Measurements from ENCODE around the gene C3orf52.

The C3orf52 gene

DNA sequence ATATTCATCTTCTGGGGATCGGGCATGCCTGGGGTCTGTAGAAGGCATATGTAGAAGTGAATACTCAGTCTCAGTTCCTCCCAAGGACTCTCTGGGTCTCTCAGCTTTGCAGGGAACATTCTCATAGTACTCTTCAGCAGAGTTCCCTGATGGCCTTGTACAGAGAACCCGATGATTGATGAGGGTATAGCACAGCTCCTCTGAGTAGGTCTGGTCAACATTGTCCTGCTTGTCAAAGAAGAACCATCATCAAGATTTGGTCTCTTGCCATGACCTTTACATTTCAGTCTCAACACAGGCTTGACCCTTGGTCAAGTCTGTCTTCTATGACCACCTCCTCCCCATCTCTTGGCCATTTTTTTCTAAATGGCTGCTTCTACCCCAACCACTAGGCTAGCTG is 37.4 kb downstream of the C3orf52 start:
- no peaks in the 10 kb centered on the region for H3K9me3 ChIP-seq (ENCODE audit: control insufficient read depth, low read depth, low read length)
- H3K4me3 ChIP-seq (ENCODE audit: low read length) = no peak overlapping the region
- peaks cover 26% of the 10 kb centered on the region for H3K4me1 ChIP-seq (ENCODE audit: control insufficient read depth, low read depth, low read length)
- H3K27ac ChIP-seq (ENCODE audit: low read length) = no peak overlapping the region
- no peak overlapping the region for H3K9ac ChIP-seq (ENCODE audit: low read length)
- no peaks in the 10 kb centered on the region for H3K36me3 ChIP-seq (ENCODE audit: control insufficient read depth, low read depth, low read length)
- H3K27me3 ChIP-seq (ENCODE audit: control insufficient read depth, insufficient read depth, low read length) = no peaks in the 10 kb centered on the region

DNA sequence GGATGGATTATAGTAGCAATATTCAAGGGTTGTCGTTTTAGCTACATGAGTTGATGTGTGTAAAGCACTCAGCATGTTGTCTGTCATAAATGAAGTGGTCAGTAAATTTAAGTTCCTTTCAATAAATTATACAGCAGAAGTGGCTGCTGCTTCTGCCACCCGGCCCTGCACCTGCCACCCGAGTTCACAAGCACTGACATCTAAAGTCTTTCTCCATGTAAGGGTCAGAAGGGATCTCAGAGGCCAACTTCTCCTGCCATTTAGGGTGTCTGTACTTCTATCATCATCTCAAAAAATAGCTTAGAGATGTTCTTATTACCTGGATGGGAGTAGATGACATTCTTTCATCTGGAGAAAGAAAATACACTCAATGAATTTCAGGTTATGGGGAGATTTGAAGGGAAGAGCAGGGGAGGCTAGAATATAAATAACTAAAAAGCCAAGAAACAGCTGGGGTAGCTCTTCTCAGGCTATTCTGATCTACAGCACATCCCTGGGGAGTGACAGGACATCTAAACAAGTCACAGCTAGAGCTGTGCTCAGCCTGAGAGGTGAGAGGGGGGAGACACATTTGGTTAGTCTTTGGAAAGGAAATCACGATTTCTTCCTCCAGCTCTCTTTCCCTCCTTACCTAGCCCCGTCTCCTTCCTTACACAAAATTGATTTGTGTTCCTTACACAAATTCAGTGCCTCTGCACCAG is 38.9 kb downstream of the C3orf52 start:
- Histone ChIP-seq H3K9ac (ENCODE audit: low read length) (no peak overlapping the region), H3K4me3 (ENCODE audit: low read length) (no peak overlapping the region), H3K9me3 (ENCODE audit: control insufficient read depth, low read depth, low read length) (no peaks in the 10 kb centered on the region), H3K36me3 (ENCODE audit: control insufficient read depth, low read depth, low read length) (no peaks in the 10 kb centered on the region), H3K27me3 (ENCODE audit: control insufficient read depth, insufficient read depth, low read length) (no peaks in the 10 kb centered on the region), H3K4me1 (ENCODE audit: control insufficient read depth, low read depth, low read length) (peaks cover 36% of the 10 kb centered on the region), H3K27ac (ENCODE audit: low read length) (no peak overlapping the region)

DNA sequence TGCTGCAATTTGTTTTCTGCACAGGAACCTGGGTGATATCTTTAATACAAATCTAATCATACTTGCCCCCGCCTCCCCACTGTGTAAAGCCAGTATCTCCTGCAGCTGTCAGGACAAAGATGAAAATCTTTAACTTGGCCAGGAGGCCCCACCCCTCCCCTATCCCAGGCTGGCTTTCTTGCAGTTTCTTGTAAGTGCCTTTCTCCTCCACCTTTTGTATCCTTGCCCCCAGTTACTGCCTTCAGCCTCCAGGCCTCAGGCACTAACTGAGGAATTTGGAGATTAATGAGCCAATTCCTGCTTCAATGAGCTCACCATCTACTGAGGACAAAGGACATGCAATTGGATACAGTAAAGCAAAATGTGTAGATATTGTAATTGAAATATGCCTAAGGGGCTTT is 40.3 kb downstream of the C3orf52 start:
- Histone ChIP-seq H3K4me3 (ENCODE audit: low read length) (no peak overlapping the region), H3K9ac (ENCODE audit: low read length) (peak overlapping the region; percentile 24), H3K36me3 (ENCODE audit: control insufficient read depth, low read depth, low read length) (no peaks in the 10 kb centered on the region), H3K27ac (ENCODE audit: low read length) (peak overlapping the region; percentile 72), H3K27me3 (ENCODE audit: control insufficient read depth, insufficient read depth, low read length) (no peaks in the 10 kb centered on the region), H3K9me3 (ENCODE audit: control insufficient read depth, low read depth, low read length) (no peaks in the 10 kb centered on the region), H3K4me1 (ENCODE audit: control insufficient read depth, low read depth, low read length) (peaks cover 36% of the 10 kb centered on the region)

DNA sequence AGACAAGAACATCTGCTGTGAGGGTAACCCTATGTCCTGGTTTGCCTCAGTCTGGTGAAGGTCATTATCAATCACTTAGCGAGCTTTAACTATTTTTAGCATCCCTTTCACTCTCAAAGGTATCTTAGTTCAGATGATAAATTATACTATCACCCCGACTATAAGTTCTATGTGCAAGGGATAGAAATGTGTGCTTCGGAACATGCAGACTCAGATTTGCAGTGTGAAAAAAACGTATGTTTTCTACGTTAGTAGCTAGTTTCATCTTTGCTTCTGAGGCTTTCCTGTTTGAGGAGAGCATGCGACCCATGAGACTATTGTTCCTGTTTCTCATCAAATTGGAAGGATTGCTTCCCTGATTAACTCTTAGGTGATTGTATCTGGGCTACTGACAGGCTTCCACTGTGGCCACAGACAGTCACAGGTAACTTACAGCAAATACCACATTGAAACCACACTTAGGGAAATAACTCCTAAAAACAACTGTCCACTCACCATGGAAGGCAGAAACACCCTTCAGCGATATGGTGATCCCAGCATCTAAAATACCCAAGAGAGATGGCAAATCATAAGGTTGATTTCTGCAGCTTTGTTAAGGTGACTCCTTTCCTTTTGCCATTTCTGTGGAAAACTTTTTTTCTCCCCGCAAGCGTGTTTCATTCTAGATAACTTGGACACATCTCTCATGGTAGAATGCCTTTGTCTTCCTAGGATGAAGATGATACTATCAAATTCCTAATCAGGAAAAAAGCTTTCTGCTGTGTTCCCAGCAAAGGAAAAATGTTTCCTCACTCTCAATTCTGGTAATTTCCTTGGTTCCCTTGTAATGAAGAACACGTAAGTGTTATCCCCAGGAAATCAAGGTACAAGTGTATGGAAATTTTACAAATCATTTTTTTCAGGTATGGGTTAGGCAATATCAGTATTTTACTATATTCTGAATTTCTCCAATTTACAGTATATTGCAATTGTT is 41.6 kb downstream of the C3orf52 start:
- Histone ChIP-seq H3K4me1 (ENCODE audit: control insufficient read depth, low read depth, low read length) (peaks cover 36% of the 10 kb centered on the region), H3K36me3 (ENCODE audit: control insufficient read depth, low read depth, low read length) (no peaks in the 10 kb centered on the region), H3K27me3 (ENCODE audit: control insufficient read depth, insufficient read depth, low read length) (no peaks in the 10 kb centered on the region), H3K4me3 (ENCODE audit: low read length) (no peak overlapping the region), H3K9ac (ENCODE audit: low read length) (no peak overlapping the region), H3K9me3 (ENCODE audit: control insufficient read depth, low read depth, low read length) (no peaks in the 10 kb centered on the region), H3K27ac (ENCODE audit: low read length) (no peak overlapping the region)

DNA sequence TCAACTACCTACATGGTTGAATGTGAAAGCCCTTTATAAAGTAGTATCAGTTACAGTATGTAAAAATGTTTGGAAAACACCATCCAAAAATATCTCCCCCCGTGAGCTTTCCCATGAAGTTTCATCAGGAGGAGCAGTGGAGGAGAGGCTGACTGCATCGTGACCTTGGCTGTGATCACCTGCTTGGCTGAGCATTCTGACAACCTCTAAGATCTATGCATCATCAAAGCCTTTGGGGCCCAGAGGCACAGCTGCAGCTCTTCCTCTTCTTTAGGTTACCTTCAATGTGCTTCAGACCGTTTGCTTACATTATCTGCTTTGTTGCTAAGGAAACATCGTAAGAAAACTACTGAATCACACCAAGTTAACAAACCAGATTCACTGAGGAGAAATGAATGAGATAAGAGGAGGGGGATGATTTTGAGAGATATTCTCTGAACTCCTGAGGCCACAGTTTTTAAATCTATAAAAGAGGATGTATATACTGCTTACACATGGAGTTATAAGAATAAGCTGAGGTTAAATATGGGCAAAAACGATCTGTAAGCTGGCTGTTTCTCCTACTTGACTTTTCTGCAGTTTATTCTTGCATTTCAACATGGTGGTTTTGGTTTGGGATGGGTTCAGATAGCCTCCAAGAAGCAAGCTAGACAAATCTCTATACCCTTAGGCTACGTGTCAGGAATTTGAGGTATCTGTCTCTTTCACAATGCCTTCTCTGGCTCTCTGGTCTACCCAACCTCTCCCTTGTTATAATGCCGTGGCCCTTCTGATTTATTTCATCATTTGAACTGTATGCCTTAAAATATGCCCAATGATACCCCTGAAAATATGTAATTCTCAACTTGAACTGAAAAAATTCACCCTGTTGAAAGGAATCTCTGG is 42.9 kb downstream of the C3orf52 start:
- no peaks in the 10 kb centered on the region for H3K9me3 ChIP-seq (ENCODE audit: control insufficient read depth, low read depth, low read length)
- H3K27me3 ChIP-seq (ENCODE audit: control insufficient read depth, insufficient read depth, low read length) = no peaks in the 10 kb centered on the region
- no peak overlapping the region for H3K4me3 ChIP-seq (ENCODE audit: low read length)
- H3K4me1 ChIP-seq (ENCODE audit: control insufficient read depth, low read depth, low read length) = peaks cover 36% of the 10 kb centered on the region
- no peak overlapping the region for H3K9ac ChIP-seq (ENCODE audit: low read length)
- no peak overlapping the region for H3K27ac ChIP-seq (ENCODE audit: low read length)
- H3K36me3 ChIP-seq (ENCODE audit: control insufficient read depth, low read depth, low read length) = no peaks in the 10 kb centered on the region

DNA sequence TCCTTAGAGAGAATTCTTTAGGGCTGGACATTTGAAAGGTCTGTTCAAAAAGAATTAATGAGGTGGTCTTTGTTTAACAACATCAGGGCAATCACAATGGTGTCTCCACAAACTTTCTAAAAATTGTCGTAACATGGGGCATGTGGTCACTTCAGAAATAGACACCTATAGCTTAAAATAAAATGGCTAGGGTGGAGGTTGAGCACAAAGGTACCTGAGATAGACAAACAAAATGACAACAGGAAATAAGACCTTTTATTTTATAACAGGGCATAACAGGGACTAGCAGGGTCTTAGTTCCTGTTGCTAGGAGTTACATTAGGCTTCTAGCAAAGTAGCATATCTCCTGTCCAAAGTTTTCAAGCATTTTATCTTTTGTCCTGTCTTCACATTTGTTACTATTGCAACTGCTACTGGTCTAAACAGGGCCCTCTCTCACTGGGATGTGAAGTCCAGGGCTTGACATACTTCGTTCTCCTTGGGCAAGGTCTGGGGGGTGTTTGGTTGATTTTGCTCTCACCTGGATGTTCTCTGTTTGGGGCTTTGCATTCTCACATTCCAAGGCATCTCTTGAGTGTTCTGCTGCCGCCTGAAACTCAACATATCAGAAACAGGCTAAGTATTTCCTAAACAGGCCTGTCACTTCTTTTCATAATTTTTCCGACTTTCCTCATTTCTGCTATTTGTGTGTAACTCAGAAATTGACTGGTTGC is 43.9 kb downstream of the C3orf52 start:
- no peaks in the 10 kb centered on the region for H3K9me3 ChIP-seq (ENCODE audit: control insufficient read depth, low read depth, low read length)
- H3K36me3 ChIP-seq (ENCODE audit: control insufficient read depth, low read depth, low read length) = no peaks in the 10 kb centered on the region
- no peak overlapping the region for H3K9ac ChIP-seq (ENCODE audit: low read length)
- no peak overlapping the region for H3K4me3 ChIP-seq (ENCODE audit: low read length)
- H3K27me3 ChIP-seq (ENCODE audit: control insufficient read depth, insufficient read depth, low read length) = no peaks in the 10 kb centered on the region
- H3K4me1 ChIP-seq (ENCODE audit: control insufficient read depth, low read depth, low read length) = peaks cover 36% of the 10 kb centered on the region
- H3K27ac ChIP-seq (ENCODE audit: low read length) = no peak overlapping the region

DNA sequence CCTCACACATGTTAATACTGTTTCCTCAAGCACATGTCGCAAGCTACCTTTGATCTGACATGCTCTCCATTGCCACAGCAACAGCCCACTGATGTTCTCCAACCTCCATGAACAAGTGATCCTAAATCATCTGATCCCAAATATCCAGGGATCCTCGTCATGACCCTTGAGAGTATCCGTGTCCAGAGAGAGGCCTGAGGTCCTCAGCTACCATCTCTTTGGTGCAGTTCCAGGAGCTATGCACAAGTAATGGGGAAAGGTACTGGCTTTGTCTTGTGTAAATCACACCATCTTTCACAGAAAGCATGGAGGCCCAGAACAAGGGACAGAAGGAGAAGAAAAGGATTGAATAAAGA is 44.4 kb downstream of the C3orf52 start:
- no peaks in the 10 kb centered on the region for H3K9me3 ChIP-seq (ENCODE audit: control insufficient read depth, low read depth, low read length)
- H3K27me3 ChIP-seq (ENCODE audit: control insufficient read depth, insufficient read depth, low read length) = no peaks in the 10 kb centered on the region
- no peak overlapping the region for H3K9ac ChIP-seq (ENCODE audit: low read length)
- no peak overlapping the region for H3K4me3 ChIP-seq (ENCODE audit: low read length)
- peaks cover 33% of the 10 kb centered on the region for H3K4me1 ChIP-seq (ENCODE audit: control insufficient read depth, low read depth, low read length)
- H3K27ac ChIP-seq (ENCODE audit: low read length) = no peak overlapping the region
- no peaks in the 10 kb centered on the region for H3K36me3 ChIP-seq (ENCODE audit: control insufficient read depth, low read depth, low read length)

DNA sequence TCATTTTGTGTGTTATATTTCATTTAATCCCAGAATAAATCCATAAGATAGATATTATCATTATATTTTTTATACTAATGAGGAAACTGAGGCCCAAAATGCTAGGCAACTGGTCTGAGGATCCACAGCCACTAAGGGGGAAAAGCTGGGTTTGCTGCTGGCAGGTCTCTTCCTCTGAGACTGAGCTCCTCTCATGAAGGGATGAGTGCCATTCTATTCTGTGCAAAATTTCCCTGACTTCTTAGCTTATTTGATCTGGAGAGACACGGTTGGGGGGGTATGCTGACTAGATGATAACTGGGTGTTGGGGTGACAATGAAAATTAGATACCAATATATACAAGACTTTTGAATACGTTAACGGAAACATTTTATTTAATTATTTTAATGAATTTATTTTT is 44.9 kb downstream of the C3orf52 start:
- H3K4me3 ChIP-seq (ENCODE audit: low read length) = no peak overlapping the region
- H3K9ac ChIP-seq (ENCODE audit: low read length) = no peak overlapping the region
- no peaks in the 10 kb centered on the region for H3K36me3 ChIP-seq (ENCODE audit: control insufficient read depth, low read depth, low read length)
- no peaks in the 10 kb centered on the region for H3K9me3 ChIP-seq (ENCODE audit: control insufficient read depth, low read depth, low read length)
- no peak overlapping the region for H3K27ac ChIP-seq (ENCODE audit: low read length)
- peaks cover 32% of the 10 kb centered on the region for H3K4me1 ChIP-seq (ENCODE audit: control insufficient read depth, low read depth, low read length)
- H3K27me3 ChIP-seq (ENCODE audit: control insufficient read depth, insufficient read depth, low read length) = no peaks in the 10 kb centered on the region

DNA sequence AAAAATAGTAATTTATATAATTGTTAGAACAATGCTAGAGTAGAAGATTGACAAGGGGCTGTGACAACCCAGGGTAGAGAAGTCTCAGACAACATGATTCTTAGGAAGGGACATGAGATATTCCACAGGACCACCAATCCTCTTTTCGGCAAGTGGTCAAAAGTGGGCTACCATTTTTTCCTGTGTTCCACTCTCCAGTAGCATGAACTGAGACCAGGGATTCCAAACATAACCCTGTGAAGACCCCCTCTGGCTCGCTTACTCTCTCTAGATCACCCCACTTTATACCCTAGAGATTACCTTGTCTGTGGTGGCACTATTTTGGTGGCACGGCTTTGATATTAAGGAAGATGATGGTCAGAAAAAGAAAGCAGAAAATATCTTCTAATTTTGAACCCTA is 45.9 kb downstream of the C3orf52 start:
- H3K27me3 ChIP-seq (ENCODE audit: control insufficient read depth, insufficient read depth, low read length) = no peaks in the 10 kb centered on the region
- H3K9ac ChIP-seq (ENCODE audit: low read length) = no peak overlapping the region
- H3K27ac ChIP-seq (ENCODE audit: low read length) = no peak overlapping the region
- H3K4me3 ChIP-seq (ENCODE audit: low read length) = no peak overlapping the region
- H3K36me3 ChIP-seq (ENCODE audit: control insufficient read depth, low read depth, low read length) = no peaks in the 10 kb centered on the region
- H3K4me1 ChIP-seq (ENCODE audit: control insufficient read depth, low read depth, low read length) = peaks cover 32% of the 10 kb centered on the region
- no peaks in the 10 kb centered on the region for H3K9me3 ChIP-seq (ENCODE audit: control insufficient read depth, low read depth, low read length)

DNA sequence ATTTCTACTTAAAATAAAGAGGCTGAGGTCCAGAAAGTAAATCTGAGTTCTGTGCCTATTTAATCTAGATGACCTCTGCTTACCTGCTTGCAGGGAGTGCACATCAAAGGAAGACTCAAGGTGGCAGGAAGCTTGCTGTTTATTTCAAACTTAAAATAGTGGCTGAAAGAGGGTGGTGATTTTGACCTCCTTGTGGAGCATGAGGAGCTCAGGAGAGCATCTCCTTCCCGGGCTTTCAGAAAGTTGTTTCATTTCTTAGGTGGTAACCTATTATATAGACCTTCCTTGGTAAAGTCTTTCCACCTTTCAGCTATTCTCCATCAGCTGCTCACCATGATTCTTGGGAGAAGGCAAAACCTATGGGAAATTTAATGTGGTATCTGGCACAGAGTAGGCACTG is 46.4 kb downstream of the C3orf52 start:
- no peaks in the 10 kb centered on the region for H3K9me3 ChIP-seq (ENCODE audit: control insufficient read depth, low read depth, low read length)
- H3K4me3 ChIP-seq (ENCODE audit: low read length) = no peak overlapping the region
- peaks cover 32% of the 10 kb centered on the region for H3K4me1 ChIP-seq (ENCODE audit: control insufficient read depth, low read depth, low read length)
- no peaks in the 10 kb centered on the region for H3K27me3 ChIP-seq (ENCODE audit: control insufficient read depth, insufficient read depth, low read length)
- no peaks in the 10 kb centered on the region for H3K36me3 ChIP-seq (ENCODE audit: control insufficient read depth, low read depth, low read length)
- H3K27ac ChIP-seq (ENCODE audit: low read length) = no peak overlapping the region
- no peak overlapping the region for H3K9ac ChIP-seq (ENCODE audit: low read length)

DNA sequence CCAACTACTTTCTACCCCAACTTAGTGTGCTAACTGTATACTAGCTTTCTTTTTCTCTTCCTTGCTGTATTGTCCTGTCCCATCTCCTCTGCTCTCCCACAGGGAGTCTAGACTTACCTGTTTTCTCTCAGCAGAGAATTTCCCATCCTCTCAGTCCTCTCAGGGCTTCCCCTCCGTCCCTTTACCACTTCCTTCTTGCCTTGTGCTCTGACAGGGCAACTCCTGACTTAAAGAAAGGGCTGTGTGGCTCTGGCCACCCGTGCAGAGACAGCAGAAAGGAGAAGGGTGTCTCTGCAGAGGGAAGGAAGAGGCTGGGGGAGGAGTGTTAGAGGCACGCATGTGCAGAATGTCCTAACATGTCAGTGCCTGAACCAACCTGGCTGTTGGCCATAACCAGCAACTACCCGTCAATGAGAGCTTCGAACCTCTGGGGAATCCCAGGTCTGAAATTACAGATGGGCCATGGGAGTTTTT is 46.8 kb downstream of the C3orf52 start, which contains the start of gene GCSAM:
Gene GCSAM, minus strand, starts transcription at position 274 of the 474 bp plus-strand sequence. Its CDS starts 128 bp downstream, at position 146.
- Histone ChIP-seq H3K4me1 (ENCODE audit: control insufficient read depth, low read depth, low read length) (peaks cover 33% of the 10 kb centered on the region), H3K9ac (ENCODE audit: low read length) (no peak within 1 kb of the TSS), H3K27ac (ENCODE audit: low read length) (no peak within 1 kb of the TSS), H3K9me3 (ENCODE audit: control insufficient read depth, low read depth, low read length) (no peaks in the 10 kb centered on the region), H3K36me3 (ENCODE audit: control insufficient read depth, low read depth, low read length) (no peaks in the 10 kb centered on the region), H3K27me3 (ENCODE audit: control insufficient read depth, insufficient read depth, low read length) (no peaks in the 10 kb centered on the region), H3K4me3 (ENCODE audit: low read length) (no peak within 1 kb of the TSS)

Measured in iPS-18a (cell line).